Prostate gland (tissue), 2 donors: ENCODE results near the gene BIK. TPM values are rescaled to one million over a fixed set of nuclear protein-coding genes. Genes with fewer than 3 reads are reported as not detected.

ENCODE experiments used
- DNase-seq: peaks from one replicate; pipeline ENCODE4 v3.0.0-alpha.2; 2019; ENCODE audit warnings: low spot score
- H3K27ac ChIP-seq, 2 donors: fragments of 200-600 bp; sonication (generic); 2 replicates each; pipeline ENCODE4 v1.5.1; 2017 to 2019
- H3K27me3 ChIP-seq: fragments of 200-600 bp; sonication (generic); replicated peaks from 2 replicates; pipeline ENCODE4 v1.5.1; 2019; ENCODE audit not compliant: insufficient read depth
- H3K36me3 ChIP-seq, 2 donors: fragments of 200-600 bp; sonication (generic); 1 replicate in 1 of 2; 2 replicates in 1 of 2; pipeline versions ENCODE4 v1.5.1 to v1.8.1; 2017 to 2019
- H3K4me1 ChIP-seq: fragments of 200-600 bp; sonication (generic); replicated peaks from 2 replicates; pipeline ENCODE4 v1.5.1; 2019
- H3K4me3 ChIP-seq, 2 donors: fragments of 200-600 bp; sonication (generic); 2 replicates each; pipeline ENCODE4 v1.5.1; 2017 to 2019
- H3K9me3 ChIP-seq: fragments of 200-600 bp; sonication (generic); 2 replicates; pipeline ENCODE4 v1.5.1; 2017
- POLR2A ChIP-seq: fragments of 450-650 bp; IDR thresholded peaks from one replicate; pipeline ENCODE4 v1.6.1; 2016; ENCODE audit warnings: antibody characterized with exemption, mild to moderate bottlenecking
- POLR2AphosphoS5 ChIP-seq: sonication (generic); formaldehyde crosslinking; IDR thresholded peaks from one replicate; pipeline ENCODE4 v1.6.1; 2017; ENCODE audit warnings: antibody characterized with exemption
- WGBS: methylation state at CpG from one replicate; pipeline ENCODE4 v1.1.5; 2018; 5-methylcytosine and 5-hydroxymethylcytosine counted together
- intact Hi-C: fragments of 100-400 bp; cut with DNase I; formaldehyde crosslinking; loops from one replicate; pipeline ENCODE4 v1.14.2; 2022
- total RNA-seq, 2 donors: library from RNA; depleted of rRNA; stranded (reverse); fragments of >200 nt; gene quantifications; one replicate each; pipeline ENCODE4 v1.1.0, GENCODE V29; 2016
- TF ChIP-seq, protein P1 (sequence below), 4 experiments: fragments of 200-600 bp in 2 of 4; fragments of 450-650 bp in 2 of 4; sonication (generic) in 2 of 4; IDR thresholded peaks; 1 replicate in 3 of 4; 2 replicates in 1 of 4; pipeline ENCODE4 v1.5.1; 2016 to 2019; ENCODE audit warnings: antibody characterized with exemption in 4 of 4, mild to moderate bottlenecking in 2 of 4, moderate library complexity in 2 of 4

BIK gene
- total RNA-seq, 2 donors from 2014 or later: 22.1 to 68.4 TPM

DNA sequence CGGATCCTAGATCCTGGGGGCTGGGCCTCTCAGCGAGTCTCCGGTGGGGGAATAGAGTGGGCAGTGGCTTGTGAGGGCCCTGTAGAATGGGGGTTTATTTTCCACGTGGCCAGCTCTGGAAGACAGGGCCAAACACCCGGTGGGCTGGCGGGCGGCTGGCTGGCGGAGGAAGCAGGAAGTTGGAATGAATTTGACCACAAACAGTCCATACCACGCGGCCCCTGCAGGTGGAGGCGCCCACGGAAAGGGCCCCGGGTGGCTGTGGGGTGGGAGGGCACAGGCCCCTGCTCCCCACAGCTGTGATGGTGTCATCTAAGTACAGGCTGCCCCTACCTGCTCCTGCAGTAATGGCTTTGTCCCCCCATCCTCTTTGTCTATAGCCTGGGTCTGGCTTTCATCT lies 17.6 kb downstream of the BIK start:
- H3K4me1 ChIP-seq: no peaks in the 10 kb centered on the region
- H3K9me3 ChIP-seq: no peaks in the 10 kb centered on the region
- intact Hi-C loops: no loop called here
- H3K27me3 ChIP-seq: no peaks in the 10 kb centered on the region
- H3K36me3 ChIP-seq: no peaks in the 10 kb centered on the region
- peak overlapping the region in 1 of 2 donors; percentile 25 for H3K27ac ChIP-seq
- 60% methylated on average over 13 of the region's 13 CpGs for WGBS
- TF ChIP-seq, protein P1, sequence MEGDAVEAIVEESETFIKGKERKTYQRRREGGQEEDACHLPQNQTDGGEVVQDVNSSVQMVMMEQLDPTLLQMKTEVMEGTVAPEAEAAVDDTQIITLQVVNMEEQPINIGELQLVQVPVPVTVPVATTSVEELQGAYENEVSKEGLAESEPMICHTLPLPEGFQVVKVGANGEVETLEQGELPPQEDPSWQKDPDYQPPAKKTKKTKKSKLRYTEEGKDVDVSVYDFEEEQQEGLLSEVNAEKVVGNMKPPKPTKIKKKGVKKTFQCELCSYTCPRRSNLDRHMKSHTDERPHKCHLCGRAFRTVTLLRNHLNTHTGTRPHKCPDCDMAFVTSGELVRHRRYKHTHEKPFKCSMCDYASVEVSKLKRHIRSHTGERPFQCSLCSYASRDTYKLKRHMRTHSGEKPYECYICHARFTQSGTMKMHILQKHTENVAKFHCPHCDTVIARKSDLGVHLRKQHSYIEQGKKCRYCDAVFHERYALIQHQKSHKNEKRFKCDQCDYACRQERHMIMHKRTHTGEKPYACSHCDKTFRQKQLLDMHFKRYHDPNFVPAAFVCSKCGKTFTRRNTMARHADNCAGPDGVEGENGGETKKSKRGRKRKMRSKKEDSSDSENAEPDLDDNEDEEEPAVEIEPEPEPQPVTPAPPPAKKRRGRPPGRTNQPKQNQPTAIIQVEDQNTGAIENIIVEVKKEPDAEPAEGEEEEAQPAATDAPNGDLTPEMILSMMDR (IDR thresholded peaks at IDR 0.05): no peak
- TF ChIP-seq POLR2AphosphoS5 (no peak), POLR2A (no peak)
- no peak for DNase-seq
- no peak overlapping the region for H3K4me3 ChIP-seq

DNA sequence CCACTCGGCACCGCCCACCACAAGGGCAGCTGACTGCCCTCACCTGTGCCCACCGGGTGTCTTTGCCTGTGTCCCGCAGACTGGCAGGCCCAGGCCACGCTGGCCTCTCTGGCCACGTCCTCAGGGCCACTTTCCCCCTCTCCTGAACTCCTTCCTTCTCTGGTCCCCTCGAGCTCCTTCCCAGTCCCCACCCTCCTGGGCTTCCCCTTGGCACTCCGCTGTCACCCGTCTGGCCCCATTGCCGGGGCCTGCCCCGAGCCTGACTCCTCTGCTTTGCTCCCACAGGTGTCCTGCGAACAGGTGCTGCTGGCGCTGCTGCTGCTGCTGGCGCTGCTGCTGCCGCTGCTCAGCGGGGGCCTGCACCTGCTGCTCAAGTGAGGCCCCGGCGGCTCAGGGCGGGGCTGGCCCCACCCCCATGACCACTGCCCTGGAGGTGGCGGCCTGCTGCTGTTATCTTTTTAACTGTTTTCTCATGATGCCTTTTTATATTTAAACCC lies 18.4 kb downstream of the BIK start:
- H3K27me3 ChIP-seq: no peaks in the 10 kb centered on the region
- DNase-seq: no peak
- H3K4me1 ChIP-seq: no peaks in the 10 kb centered on the region
- H3K36me3 ChIP-seq: no peaks in the 10 kb centered on the region
- H3K4me3 ChIP-seq: no peak overlapping the region
- 40% methylated on average over 20 of the region's 20 CpGs for WGBS
- intact Hi-C loops: no loop called here
- H3K27ac ChIP-seq: peak overlapping the region in 1 of 2 donors; percentile 28
- no peaks in the 10 kb centered on the region for H3K9me3 ChIP-seq
- TF ChIP-seq POLR2A (no peak), POLR2AphosphoS5 (no peak)
- TF ChIP-seq, protein P1 (IDR thresholded peaks at IDR 0.05): no peak

DNA sequence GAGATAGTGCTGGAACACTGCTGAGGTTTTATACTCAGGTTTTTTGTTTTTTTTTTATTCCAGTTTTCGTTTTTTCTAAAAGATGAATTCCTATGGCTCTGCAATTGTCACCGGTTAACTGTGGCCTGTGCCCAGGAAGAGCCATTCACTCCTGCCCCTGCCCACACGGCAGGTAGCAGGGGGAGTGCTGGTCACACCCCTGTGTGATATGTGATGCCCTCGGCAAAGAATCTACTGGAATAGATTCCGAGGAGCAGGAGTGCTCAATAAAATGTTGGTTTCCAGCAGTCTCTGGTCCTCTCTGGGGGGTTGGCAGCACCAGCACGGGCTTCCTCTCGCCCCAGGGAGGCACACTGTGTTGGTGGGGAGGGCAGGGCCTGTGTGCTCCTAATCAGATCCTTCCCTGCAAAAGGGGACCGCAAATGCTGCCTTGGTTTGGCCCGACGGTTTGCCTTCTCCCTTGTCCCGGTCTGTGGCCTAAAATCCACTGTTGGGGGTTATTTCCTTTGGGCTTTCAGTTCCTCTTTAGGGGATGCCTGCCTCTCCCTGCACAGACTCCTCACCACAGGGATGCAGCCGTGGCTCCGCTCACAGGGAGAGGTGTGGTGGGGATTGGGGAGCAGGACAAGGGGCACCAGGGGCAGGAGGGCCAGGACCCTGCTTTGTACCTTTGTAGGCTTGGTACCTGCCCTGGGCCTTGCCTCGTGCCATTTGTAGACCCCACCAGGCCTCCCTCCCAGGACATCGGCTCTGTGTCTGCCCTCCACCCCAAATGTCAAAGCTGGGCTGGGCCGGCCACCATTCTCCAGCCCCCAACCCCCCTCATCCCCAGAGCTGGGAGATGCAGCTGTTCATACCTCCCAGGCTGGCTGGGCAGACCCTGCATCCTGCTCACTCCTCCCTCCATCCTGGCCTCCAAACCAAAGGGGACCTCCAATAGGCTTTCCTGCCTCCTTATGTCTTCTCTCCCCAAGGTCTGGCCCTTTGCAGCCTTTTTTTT lies 19.2 kb downstream of the BIK start:
- Histone ChIP-seq H3K27me3 (no peaks in the 10 kb centered on the region), H3K4me3 (no peak overlapping the region), H3K36me3 (no peaks in the 10 kb centered on the region), H3K4me1 (no peaks in the 10 kb centered on the region), H3K9me3 (no peaks in the 10 kb centered on the region), H3K27ac (no peak overlapping the region)
- intact Hi-C loops: no loop called here
- no peak for DNase-seq
- 46% methylated on average over 16 of the region's 16 CpGs for WGBS
- TF ChIP-seq POLR2AphosphoS5 (no peak), POLR2A (no peak)
- TF ChIP-seq, protein P1 (IDR thresholded peaks at IDR 0.05): no peak

DNA sequence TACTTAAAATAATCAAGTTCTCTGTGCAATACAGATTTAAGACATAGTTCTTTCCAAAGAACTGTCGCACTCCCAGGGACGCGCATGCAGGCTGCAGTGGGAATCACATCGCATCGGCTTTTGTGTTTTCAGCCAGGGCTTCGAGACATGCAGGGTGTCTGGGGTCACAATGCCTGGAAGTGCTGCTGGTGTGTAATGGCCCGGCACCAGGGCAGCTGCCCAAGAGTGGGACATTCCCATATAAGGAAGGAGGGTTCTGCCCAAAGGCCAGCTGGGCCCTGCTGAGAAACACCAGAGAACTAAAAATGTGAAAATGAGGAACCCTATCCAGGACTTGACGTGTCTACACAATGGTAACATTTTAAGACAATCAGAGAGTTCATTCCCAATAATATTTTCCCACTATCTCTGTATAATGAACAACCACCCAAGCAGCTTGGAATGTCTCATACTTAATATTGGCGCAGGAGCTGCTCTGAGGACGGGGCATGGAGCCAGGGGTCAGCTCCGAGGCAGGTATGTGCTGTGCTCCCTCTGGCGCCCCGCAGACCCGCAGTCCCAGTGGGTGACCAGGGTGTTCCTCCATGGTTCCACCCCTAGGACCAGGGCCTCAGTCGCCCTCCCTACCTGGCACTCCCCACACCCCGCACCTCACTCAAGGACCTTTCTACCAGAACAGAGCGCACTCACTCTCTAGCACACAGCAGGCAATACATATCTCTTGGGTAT lies 21.4 kb downstream of the BIK start:
- 76% methylated on average over 17 of the region's 17 CpGs for WGBS

More for the DNA sequence above, 21.4 kb downstream of the BIK start:
- intact Hi-C loops: no loop called here
- H3K36me3 ChIP-seq: no peaks in the 10 kb centered on the region
- H3K4me3 ChIP-seq: no peak overlapping the region
- TF ChIP-seq POLR2AphosphoS5 (no peak), POLR2A (no peak)
- TF ChIP-seq, protein P1 (IDR thresholded peaks at IDR 0.05): no peak
- H3K4me1 ChIP-seq: no peaks in the 10 kb centered on the region
- H3K27ac ChIP-seq: no peak overlapping the region
- H3K9me3 ChIP-seq: no peaks in the 10 kb centered on the region
- no peak for DNase-seq
- no peaks in the 10 kb centered on the region for H3K27me3 ChIP-seq
